Erythroblast (primary cell): ENCODE measurements around the gene KIF25.

Experiments used
- GATA1 ChIP-seq: IDR thresholded peaks from 2 replicates; pipeline ENCODE4 v1.6.1; 2011; ENCODE audit warnings: low read depth, mild to moderate bottlenecking, control low read depth, low read length, moderate library complexity
- POLR2A ChIP-seq: IDR thresholded peaks from 2 replicates; pipeline ENCODE4 v1.6.1; 2011; ENCODE audit warnings: mild to moderate bottlenecking, low read length

DNA sequence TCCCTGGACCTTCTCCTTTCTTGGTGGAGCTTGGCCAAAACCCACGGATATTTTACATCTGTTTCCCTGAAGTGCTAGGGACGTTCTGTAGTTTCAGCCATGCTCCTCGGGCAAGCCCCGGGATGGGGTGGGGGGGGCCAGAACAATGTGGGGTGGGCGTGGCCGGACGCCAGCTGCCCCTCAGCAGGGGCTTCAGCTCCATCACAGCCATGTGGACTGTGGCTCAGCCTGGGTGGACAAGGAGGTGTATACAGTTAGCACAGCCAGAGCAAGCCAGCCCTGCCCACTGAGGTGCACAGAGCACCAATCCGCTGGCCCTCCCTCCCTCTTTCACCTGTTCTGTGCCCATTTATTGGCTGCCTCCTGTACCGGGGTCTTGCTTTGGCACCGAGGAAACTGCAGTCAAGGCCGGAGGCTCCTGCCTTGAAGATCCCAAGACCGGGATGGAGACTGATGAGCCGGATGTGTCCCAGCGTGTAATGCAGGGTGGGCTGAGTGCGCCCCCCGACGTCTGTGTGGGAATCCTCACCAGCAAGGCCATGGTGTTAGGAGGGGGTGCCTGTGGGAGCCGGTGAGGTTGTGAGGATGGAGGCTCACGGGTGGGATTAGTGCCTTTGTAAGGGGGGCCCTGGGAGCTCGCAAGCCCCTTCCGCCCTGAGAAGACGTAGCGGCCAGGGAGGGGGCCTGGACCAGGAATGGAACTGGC lies 53.6 kb downstream of the KIF25 start:
- TF ChIP-seq POLR2A = no peak
- TF ChIP-seq GATA1 = no peak
